GM12872 (cell line): Measurements from ENCODE around the gene CPNE5.

Experiments
- CTCF ChIP-seq: IDR thresholded peaks from 3 replicates; pipeline ENCODE4 v1.5.1; 2011; ENCODE audit warnings: low read depth, mild to moderate bottlenecking, low read length, moderate library complexity; ENCODE audit not compliant: insufficient read depth

The CPNE5 gene

GRCh38 chr6:36839749-36840431 lies 646 bp upstream of the CPNE5 start:
- peak; percentile 12; the same call in 1 of the 3 replicates for TF ChIP-seq CTCF

- no peak for TF ChIP-seq CTCF
These were observed 1.6 kb downstream of the CPNE5 start for GRCh38 chr6:36837686-36838085.

GRCh38 chr6:36837022-36837339 lies 2.3 kb downstream of the CPNE5 start:
- no peak for TF ChIP-seq CTCF

- TF ChIP-seq CTCF: peak; percentile 35
These were observed 2.9 kb downstream of the CPNE5 start for GRCh38 chr6:36836111-36837021.

GRCh38 chr6:36834576-36835341 lies 4.5 kb downstream of the CPNE5 start:
- no peak for TF ChIP-seq CTCF

GRCh38 chr6:36833182-36833789 lies 6.0 kb downstream of the CPNE5 start:
- TF ChIP-seq CTCF: no peak

GRCh38 chr6:36832313-36832712 lies 6.9 kb downstream of the CPNE5 start:
- no peak for TF ChIP-seq CTCF
